ENCODE data around the gene MECP2.
"Not testable (repeated sequence)": the region's sequence is repeated elsewhere in the genome, so short reads cannot be mapped to it uniquely, and the experiment has no call there.

Gene MECP2

DNA sequence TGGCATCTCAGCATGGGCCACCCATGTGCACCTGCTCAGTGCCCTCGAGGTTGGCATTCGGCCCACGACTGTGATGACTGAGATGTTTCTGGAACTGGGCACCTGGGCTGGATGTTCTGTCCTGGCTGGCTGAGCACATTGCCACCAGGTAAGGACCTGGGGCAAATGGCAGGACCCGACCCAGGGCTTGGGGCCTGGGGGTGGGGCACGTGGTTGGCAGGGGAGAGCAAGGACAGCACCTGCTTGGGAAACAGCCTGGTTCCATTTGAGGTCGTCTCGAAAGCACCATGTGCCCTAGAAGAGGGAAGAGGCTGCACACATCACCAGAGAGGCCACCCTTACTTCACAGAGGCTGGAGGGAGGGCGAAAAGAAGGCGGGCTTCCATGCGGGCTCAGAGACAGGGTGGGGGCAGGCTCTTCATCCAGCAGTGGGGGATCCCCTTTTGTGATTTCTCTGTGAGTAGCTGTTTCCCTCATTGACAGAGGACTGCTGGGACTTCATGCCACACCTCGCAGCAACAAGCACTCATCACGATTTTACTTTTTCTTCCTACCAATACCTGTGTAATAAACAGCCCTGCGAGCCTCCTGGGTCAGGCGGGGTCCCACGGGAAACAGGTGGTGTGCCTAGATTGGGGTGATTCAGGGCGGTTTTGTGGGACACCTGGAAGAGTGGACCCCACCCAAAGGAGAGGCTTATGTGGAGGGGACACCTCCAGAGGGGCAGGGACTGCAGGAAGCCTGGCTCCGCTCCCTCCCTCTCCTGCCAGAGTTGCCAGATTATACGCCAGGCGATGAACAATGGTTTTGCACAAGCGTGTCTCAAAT, 113.0 kb downstream of the MECP2 start:
- no peak for DNase-seq

DNA sequence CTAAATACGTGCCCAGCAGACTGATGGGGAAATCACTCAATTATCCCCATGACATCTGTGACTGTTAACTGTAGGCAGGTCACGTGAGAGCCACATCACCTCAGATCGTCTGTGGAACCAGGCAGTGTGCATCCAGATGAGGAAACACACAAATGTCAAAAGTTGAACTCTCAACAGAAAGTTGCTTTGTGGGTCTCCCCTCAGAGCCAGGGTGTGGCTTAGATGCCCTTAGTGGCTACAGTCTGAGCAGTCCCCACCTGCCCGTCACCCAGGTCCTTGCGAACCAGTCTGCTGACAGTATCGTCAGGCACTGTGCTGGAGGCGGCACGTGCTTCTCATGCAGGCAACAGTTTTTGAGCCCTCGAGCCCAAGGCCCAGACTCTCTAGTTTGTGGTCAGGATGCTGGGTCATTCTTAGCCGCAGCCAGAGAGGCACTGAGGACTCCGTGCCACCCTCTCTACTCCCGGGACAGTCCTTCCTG, 114.2 kb downstream of the MECP2 start:
- DNase-seq: no peak

GRCh38 chrX:153981771-153982533, 115.6 kb downstream of the MECP2 start:
- DNase-seq: peak in 1 of 2 donors; percentile 60

DNA sequence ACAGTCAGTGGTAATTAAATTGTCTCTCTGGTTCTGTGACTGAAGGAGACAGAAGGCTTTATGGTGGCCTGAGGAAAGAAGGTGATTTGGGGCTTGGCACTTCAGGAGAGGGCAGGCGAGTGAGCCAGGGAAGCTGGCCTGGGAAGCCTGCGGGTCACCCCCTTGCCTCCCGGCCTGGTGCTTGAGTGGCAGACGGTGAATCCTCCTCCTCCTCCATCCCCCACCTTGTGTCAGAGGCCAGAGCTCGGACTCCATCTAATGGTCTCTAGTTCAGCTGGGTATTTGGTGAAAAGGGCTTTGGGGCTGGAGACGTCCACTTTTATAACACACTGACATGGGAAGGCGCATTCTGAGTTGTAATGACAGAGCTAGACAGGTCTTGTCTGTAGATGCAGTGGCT, 116.3 kb downstream of the MECP2 start:
- no peak for DNase-seq

DNA sequence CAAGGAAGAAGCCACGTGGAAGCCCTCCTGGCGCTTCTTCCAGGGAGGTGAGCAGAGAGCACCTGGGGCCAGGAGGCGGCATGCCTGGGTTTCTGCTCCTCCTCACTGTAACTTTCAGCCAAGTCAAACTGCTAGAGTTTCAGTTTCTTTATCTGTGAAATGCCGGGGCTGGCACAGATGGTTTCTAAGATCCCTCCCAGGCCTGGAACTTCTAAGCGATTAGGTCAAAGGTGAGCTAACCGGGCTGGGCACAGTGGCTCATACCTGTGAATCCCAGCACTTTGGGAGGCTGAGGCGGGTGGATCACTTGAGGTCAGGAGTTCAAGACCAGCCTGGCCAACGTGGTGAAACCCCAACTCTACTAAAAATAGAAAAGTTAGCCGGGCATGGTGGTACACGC, 117.1 kb downstream of the MECP2 start:
- not testable (repeated sequence) for DNase-seq

- no peak for DNase-seq
These were observed 122.7 kb downstream of the MECP2 start for GRCh38 chrX:153974726-153975286.

GRCh38 chrX:153974003-153974725, 123.4 kb downstream of the MECP2 start:
- no peak for DNase-seq

DNA sequence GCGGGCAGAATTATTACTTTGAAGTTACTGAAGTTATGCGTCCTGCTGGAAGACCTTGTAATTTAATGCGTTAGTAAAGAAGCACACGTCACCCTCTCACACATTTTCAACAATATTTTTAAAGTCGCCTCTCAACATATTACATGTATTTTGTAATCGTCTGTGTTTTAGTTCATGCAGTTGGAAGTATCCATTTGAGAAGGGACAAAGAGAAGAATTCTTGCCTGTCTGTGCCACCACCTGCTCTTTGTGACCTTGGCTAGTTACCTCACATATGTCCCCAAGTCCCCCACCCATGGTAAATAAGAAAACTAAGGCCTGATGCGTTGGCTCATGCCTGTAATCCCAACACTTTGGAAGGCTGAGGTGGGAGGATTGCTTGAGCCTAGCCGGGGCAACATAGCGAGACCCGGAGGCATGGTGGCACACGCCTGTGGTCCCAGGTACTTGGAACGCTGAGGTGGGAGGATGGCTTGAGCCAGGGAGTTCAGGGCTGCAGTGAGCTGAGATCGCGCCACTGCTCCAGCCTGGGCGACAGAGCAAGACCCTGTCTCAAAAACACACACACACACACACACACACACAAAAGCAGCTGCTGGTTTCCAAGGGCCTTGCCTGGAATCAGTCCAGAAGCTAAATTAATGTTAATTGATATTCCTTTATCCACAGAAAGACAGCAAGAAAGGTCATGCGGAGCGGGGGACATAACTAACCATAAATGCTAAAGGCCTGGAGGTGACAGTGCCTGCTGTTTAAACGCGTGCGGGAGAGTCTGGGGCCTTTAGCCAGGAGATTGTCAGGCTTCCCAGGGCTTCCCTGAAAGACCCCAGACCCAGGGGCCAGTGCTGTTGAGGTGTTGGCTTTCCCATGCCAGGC, 124.2 kb downstream of the MECP2 start:
- no peak for DNase-seq

DNA sequence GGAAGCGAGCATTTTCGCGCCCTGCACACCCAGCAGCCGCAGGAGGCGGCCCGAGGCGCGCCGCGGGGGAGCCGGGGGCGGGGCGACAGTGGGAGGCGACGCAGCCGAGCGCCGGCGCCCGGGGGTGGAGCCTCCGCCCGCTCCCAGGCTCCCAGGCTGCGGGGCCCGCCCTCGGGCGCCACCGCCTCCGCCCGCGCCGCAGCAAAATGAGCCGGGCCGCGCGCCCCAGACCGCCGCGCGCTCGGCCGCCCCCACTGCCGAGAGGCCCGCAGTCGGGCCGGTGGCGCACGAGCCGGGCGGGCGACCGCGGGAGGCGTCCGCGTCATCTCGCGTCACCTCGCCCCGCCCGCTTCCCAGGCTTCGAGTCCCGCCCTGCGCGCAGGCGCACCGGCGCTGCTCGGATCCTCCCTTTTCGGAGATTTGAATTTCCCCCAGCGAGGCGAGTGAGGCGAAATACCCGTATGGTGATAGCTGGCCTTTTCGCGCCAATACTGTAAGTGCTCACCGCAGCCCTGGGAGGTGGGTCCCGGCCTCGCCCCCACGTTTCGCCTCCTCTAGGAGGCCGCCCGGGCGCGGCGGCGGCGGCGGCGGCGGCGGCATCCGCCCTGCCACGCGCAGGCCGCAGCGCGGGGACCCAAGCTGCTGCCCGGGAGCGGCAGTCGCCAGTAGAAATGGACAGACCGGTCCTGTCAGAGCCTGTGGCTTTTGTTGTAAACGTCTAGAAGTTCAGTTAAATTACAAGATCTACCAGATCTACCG, 125.0 kb downstream of the MECP2 start, which contains the start of gene TMEM187:
Gene TMEM187 (plus strand): TSS at position 387 of the 759 bp plus-strand sequence. CDS start 9,309 bp downstream, outside the sequence.
- peak; percentile 42 to 52 for DNase-seq
